Panc1 (cell line): ENCODE measurements around the gene GAL3ST2.

Experiments used
- POLR2AphosphoS5 ChIP-seq: IDR thresholded peaks from 2 replicates; pipeline ENCODE4 v1.6.1; 2012; ENCODE audit warnings: mild to moderate bottlenecking, low read depth, low read length, moderate library complexity
- TF ChIP-seq, protein P1 (sequence below): fragments of 450-650 bp; IDR thresholded peaks from 2 replicates; pipeline ENCODE4 v1.5.1; 2017; ENCODE audit warnings: mild to moderate bottlenecking

DNA sequence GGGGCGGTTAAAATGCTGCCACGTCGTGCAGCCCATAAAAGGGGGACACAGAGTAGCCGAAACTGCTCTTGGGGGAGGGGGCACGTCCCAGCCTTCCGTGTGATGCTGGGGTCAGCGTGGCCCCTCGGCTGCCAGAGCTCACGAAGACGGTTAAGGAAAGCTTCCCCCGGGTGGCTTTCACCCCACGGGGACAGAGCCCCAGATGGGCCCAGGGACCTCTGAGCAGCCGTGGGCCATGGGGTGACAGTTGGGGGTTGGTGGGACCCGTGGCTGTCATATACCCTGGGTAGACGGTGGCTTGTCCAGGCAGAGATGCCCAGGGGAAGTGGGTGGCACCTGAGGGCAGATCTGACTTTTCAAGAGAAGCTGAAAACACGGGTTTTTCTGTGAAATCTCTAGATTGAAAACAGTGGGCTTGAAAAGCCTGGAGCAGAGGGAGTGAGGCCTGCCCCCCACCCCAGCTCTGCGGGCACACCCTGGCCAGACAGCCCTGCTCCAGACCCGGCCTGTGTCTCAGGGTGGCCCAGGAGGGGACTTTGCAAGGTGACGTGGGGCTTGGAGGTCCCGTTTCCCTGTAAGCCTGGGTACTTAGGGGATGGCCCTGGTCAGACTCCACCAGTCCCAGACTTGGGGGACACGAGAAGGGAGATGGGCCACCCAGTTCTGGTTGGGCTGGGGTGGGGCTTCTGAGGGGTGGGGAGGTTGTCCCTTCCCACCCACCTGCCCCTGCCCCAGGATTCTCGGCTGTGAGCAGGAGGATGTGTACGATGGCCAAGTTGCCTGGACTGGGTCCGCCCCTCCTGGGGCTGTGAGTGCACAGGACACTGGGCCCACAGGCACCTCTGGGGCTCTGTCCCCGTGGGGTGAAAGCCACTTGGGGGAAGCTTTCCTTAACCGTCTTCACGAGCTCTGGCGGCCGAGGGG, 33.0 kb downstream of the GAL3ST2 start:
- no peak for TF ChIP-seq POLR2AphosphoS5
- TF ChIP-seq, protein P1, sequence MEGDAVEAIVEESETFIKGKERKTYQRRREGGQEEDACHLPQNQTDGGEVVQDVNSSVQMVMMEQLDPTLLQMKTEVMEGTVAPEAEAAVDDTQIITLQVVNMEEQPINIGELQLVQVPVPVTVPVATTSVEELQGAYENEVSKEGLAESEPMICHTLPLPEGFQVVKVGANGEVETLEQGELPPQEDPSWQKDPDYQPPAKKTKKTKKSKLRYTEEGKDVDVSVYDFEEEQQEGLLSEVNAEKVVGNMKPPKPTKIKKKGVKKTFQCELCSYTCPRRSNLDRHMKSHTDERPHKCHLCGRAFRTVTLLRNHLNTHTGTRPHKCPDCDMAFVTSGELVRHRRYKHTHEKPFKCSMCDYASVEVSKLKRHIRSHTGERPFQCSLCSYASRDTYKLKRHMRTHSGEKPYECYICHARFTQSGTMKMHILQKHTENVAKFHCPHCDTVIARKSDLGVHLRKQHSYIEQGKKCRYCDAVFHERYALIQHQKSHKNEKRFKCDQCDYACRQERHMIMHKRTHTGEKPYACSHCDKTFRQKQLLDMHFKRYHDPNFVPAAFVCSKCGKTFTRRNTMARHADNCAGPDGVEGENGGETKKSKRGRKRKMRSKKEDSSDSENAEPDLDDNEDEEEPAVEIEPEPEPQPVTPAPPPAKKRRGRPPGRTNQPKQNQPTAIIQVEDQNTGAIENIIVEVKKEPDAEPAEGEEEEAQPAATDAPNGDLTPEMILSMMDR = no peak
